ENCODE results near the gene CLASRP.
"Not testable (repeated sequence)": the region's sequence is repeated elsewhere in the genome, so short reads cannot be mapped to it uniquely, and the experiment has no call there.

DNA sequence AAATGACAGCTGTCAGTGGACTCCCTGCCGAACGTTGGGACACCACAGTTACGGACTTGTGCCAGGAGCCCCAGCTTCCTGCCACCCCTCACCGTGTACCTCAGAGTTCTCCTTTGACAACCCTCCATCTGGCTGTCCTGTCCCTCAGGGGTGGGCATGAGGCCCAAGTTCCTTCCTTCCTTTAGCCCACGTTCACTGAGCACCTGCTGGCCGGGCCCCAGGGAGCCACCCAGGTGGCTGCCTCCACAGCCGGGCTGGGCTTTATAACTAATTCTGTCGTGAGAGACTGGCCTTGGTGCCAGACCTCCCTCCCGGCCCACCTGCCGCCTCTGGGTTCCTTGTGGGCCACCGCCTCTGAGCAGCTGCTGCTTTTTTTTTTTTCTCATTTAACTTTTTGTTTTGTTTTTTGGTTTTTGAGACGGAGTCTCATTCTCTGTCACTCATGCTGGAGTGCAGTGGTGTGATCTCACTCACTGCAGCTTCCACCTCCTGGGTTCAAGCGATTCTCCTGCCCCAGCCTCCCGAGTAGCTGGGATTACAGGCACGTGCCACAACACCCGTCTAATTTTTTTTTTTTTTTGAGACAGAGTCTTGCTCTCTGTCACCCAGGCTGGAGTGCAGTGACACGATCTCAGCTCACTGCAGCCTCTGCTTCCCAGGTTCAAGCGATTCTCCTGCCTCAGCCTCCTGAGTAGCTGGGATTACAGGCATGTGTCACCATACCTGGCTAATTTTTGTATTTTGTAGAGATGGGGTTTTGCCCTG is 79.9 kb downstream of the CLASRP start:
- TF ChIP-seq, protein P1, sequence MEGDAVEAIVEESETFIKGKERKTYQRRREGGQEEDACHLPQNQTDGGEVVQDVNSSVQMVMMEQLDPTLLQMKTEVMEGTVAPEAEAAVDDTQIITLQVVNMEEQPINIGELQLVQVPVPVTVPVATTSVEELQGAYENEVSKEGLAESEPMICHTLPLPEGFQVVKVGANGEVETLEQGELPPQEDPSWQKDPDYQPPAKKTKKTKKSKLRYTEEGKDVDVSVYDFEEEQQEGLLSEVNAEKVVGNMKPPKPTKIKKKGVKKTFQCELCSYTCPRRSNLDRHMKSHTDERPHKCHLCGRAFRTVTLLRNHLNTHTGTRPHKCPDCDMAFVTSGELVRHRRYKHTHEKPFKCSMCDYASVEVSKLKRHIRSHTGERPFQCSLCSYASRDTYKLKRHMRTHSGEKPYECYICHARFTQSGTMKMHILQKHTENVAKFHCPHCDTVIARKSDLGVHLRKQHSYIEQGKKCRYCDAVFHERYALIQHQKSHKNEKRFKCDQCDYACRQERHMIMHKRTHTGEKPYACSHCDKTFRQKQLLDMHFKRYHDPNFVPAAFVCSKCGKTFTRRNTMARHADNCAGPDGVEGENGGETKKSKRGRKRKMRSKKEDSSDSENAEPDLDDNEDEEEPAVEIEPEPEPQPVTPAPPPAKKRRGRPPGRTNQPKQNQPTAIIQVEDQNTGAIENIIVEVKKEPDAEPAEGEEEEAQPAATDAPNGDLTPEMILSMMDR (IDR thresholded peaks at IDR 0.05) = not testable (repeated sequence)
- TF ChIP-seq POLR2AphosphoS5 (IDR thresholded peaks at IDR 0.05) = not testable (repeated sequence)

Measured in breast epithelium (tissue), 3 donors.